ENCODE measurements around the gene NT5C2.

DNA sequence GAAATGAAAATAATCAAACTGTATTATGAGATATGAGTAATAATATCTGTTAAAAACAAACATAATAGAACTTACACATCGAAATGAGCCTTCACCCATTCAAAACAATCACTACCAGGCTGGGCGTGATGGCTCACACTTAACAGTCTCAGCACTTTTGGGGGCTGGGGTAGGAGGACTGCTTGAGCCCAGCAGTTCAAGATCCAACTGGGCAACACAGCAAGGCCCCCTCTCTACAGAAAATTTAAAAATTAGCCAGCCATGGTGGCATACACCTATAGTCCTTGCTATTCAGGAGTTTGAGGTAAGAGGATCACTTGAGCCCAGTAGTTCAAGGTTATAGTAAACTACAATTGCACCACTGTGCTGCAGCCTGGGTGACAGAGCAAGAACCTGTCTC, 75.8 kb downstream of the NT5C2 start:
- TF ChIP-seq, protein P1, sequence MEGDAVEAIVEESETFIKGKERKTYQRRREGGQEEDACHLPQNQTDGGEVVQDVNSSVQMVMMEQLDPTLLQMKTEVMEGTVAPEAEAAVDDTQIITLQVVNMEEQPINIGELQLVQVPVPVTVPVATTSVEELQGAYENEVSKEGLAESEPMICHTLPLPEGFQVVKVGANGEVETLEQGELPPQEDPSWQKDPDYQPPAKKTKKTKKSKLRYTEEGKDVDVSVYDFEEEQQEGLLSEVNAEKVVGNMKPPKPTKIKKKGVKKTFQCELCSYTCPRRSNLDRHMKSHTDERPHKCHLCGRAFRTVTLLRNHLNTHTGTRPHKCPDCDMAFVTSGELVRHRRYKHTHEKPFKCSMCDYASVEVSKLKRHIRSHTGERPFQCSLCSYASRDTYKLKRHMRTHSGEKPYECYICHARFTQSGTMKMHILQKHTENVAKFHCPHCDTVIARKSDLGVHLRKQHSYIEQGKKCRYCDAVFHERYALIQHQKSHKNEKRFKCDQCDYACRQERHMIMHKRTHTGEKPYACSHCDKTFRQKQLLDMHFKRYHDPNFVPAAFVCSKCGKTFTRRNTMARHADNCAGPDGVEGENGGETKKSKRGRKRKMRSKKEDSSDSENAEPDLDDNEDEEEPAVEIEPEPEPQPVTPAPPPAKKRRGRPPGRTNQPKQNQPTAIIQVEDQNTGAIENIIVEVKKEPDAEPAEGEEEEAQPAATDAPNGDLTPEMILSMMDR (conservative IDR thresholded peaks at IDR 0.05; ENCODE audit: low read length): no peak
- no peak for TF ChIP-seq EZH2phosphoT487 (IDR thresholded peaks at IDR 0.05; ENCODE audit: borderline replicate concordance)

Measured in Loucy (cell line).